Fibroblast of the conjunctiva (primary cell): ENCODE results near the gene CACNA1C.

Source experiments
- DNase-seq: peaks from one replicate; pipeline ENCODE4 v3.0.0-alpha.2; 2010; ENCODE audit warnings: low read depth

CACNA1C gene

DNA sequence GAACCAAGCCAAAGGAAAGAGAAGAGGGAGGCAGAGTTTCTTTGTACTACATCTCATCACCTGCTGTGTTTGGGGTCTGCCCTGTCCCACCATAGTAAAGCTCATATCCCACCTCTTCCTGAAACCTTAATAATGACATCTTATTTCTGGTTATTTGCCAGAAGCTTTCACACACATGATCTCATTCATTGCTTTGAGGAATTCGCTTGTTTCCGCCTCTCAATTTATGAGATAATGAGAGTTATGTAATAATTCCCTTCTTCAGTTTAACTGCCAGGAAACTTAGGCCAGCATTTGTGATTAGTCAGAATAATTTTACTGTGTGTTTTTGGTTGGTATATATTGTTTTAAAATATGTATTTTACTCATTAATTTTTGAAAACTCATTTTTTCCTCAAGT, 205.2 kb downstream of the CACNA1C start:
- DNase-seq = no peak

DNA sequence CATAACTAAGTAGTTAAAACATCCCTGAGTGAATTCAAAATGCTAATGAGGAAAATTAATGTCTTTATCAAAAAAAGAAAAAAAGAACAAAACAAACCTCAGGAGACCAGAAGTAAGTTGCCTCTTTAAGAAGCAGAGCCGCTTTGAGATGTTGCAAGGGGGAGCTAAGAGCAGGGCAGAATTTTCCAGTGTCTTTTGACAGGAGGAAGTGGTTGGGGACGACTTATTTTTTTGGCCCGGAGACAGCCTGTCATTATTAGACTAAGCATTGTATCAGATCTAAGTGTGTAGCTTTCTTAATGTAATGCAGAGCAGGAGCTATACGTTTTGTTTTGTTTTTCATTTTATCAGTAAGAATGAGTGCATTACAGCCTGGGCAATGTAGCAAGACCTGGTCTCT, 206.6 kb downstream of the CACNA1C start:
- no peak for DNase-seq

DNA sequence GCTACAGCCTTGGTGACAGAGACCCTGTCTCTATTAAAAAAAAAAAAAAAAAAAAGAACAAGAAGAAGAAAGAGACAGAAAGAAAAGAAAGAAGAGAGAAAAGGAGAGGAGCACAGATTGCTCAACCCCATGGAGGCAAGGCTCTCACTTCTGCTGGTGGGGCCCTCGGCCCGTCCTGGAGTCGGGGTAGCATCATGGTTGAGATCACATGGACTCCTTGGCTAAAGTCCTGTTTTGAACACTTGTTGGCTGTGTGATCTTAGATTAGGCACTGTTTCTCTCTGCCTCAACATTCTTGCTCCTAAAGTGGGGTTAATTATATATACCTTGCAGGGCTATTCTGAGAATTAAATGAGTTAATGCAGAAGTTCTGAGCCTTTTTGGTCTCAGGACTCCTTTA, 207.7 kb downstream of the CACNA1C start:
- no peak for DNase-seq

DNA sequence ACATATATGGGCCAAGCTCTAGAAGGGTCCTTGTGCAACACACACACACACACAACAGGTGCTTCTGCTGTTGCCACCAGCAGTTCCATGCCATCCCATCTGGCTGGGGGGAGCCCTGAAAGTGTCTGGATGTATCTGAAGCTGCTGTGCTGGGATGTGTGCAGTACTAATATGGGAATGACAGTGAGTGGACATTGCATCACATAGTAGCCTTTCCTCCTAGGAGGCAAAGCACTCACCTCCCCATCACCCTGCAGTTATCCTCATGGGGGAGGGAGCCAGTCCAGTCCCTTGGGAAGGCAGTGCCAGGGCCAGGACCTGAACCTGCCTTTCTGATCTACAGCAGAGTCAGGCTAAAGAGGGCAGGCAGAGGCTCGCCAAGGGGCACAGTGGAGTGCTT, 208.9 kb downstream of the CACNA1C start:
- no peak for DNase-seq

DNA sequence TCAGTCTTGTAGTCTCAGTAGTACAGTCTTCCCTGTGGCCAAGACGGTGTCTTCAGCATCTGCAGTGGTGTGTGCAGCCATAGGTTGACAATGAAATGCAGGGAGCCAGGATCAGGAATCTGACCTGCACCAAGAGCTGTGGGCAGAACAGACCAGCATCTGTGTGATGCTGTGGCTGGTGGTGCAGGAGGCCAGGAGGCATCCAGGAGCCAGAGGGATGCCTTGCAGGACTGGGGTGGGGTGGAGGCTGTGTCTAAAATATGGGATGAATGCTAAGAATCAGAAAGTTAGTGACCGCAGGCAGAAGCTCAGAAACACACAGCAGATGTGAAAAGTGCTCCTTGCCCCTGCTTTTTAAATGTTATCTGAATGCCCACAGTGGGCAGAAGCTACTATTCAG, 209.7 kb downstream of the CACNA1C start:
- no peak for DNase-seq

DNA sequence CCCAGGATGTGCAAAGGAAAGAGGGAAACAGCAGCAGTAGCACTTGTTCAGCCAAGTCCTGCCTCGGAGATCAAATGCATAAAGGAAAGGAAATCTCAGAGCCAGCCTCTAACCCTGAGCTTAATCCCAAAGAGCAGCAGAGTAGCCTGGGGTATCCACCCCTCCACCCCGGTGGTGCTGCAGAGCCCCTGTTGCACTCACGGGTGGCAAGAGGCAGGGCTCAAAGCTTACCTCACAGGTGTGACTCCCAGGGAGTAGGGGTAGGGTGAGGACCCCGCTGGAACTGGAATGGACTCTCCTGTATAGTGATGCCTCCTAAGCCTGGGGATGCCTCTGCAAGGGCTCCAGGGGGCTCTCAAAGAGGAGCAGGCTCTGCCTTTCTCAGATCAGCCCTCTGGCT, 211.1 kb downstream of the CACNA1C start:
- no peak for DNase-seq

DNA sequence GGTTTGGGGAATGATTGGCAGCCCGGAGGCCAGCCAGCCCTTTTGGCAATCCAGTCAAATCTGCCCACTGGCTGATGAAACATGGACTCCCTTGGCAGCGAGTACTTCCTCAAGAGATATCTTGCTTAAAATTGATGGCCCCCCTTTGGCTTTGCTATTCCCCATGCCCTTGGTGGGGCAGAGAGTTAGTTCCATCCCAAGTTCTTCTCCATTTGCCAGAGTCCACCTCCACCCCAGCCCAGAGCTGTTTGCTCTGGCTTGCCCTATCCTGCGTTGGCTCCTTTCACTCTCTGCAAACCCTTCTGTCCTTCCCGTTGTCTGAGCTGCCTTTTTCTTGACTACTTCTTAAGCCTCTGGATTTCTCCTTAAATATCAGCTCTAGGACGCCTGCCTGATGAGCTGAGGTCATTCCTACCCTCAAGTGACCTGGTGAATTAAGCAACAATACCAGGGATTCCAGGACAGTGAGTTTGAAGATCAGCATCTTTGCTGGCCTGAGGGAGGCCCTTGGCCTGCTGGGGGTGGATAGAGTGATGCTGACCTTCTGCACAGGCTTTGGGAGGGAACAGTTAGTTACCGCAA, 212.0 kb downstream of the CACNA1C start:
- peak; percentile 94 for DNase-seq

DNA sequence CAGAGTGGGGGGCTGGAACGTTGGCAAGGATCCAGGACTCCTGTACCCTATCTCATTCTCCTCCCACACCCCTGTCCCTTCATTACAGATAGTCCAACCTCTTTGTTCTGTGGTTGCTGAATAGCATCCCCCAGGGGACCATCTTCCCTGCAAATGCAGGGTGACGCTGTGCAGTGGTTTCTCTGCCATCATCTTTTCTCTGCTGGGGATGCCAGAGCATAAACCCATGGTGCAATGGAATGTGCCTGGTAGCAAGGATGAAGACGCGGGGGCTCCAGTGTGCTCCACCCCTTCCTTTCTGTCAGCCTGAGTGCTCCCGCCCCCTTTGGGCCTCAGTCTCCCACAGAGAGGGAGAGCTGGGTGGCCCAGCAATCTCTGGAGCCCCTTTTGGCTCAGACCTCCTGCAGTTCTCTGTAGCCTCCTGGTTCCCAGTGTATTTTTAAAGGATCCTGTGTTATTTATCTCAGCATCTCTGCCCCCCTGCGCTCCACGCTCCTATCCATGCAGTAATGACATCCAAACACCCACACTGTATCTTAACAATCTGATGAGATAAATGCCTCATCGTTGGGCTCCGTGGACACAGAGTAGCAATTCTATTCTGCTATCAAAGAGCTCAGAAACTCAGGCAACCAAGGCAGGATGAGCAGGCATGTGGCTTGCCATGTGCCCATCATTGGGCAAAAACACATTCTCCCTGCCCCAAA, 212.8 kb downstream of the CACNA1C start:
- no peak for DNase-seq

DNA sequence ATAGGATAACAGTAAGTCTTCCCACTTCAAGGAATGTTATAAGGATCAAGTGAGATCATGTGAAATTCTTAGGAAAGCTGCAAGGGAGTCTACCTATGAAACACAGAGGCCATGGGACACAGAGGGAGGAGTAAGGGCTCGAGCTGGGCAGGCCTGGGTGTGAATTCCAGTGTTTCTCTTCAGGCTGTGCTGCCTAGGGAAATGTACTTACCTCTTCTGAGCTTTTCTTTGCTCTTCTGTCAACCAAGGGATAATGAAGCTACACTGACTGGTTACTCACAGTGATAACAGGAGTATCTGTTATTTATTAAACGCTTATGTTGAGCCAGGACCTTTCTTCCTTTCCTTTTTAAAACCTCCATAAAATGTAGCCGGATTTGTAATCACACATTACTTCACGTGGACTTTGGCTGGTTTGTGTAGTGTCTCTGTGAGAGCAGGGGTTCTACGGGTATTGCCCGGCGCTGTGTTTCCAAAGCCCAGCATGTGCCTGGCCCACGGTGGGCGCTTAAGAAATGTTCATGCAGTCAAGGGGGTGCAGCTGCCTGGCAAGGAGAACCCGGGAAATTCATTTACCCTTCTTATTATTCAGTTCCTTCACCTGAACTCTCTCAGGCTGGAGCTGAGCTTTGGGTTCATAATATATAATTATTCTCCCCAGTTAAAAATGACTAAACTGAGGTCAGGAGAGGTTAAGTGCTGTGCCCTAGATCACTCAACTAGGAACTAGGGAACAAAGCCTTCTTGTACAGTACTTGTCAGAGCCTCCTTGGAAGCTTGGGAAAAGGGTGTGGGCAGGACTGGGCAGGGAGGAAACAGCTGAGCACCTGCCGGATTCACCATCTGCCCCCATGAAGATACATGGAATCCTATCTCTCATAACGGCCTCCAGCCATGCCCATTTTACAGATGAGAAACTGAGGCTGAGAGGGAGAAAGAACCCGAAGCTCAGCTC, 214.2 kb downstream of the CACNA1C start:
- DNase-seq = no peak

DNA sequence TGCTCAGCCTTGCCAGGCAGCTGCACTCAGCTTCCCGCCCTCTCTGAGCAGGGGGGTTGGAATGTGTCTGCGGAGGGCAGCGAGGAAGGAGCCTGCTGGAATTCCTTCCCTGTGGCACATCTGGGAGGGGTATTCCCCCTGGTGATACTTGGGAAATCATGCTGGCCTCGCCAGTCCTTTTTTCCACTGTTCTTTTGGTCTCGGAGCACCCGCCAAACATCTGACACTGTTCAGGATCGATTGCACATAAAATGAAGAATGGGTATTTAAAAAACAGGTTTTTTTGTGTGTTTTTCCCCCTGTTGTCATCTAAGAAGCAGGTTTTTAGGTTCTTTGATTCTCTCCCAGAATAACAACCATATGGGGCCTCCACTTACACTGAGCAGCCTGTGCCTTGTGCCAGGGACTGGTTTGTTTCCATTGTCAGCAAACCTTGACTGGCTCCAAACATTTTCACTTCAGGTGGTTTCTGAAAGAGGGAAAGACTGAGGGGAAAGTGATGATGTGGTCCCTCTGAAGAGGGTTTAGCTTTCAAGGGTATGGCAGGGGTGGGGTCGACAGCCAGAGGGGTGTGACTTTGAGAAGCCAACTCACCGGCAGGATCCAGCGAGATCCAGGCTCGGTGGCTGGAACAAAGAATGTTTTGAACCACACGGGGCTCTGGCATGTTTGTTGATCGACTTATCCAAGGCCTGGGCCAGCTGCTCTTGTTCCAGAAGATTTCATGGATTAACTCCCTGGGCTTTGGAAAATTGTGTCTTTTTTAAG, 215.1 kb downstream of the CACNA1C start:
- no peak for DNase-seq

DNA sequence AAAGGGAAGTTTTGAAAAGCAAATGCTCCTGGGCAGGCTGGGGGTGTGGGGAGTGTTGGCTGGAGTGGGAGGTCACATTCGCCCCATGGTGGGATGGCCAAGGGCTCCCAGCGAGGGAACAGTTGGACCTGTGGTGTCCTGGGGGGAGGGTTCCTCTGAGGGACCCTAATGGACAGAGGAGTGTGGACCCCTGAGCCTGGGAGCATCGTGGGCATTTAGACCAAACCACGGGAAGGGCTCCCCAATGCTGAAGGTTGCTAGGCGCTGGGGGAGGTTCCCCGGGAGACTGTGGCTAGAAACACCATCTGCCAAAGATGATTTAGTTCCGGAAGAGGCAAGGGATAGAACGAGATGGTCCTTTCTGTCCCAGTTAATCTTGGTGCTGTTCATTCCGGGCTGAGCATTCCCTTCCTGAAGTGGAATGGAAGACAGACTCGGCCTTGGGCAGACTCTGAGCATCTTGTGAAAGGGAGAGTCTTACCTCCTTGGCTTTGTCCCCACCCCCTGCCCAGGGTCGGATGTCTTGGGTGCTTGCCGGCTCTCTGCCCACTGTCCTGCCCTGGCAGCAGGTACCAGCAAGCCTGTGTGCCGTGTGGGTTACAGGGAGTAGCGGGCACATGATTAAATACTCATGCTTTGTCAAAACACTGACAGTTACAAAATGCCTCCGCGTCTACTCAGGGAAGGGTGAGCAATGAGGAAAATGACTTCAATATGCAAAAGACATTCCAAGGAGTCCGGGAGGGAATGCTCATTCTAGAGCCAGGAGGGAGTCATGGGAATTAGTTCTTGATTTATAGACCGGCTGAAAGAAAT, 215.9 kb downstream of the CACNA1C start:
- no peak for DNase-seq

DNA sequence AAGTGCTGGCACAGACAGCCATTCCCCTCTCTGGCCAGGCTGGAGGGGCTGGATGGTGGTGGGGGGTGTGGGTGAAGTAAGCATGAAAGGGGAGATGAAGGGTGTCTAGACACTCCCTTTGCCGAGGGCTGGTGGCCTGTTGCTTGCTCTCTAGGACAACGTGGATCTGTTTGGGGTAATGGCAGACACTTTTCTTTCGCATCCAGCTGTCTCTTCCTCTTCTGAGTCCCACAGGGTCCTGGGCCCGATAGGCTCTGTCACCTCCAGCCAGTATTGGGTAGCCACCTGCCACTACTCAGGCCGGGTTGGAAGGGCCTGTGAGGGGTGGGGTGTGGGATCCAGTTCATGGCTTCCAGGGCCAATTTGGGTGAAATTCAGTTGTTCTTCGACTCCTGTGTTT, 218.1 kb downstream of the CACNA1C start:
- no peak for DNase-seq

DNA sequence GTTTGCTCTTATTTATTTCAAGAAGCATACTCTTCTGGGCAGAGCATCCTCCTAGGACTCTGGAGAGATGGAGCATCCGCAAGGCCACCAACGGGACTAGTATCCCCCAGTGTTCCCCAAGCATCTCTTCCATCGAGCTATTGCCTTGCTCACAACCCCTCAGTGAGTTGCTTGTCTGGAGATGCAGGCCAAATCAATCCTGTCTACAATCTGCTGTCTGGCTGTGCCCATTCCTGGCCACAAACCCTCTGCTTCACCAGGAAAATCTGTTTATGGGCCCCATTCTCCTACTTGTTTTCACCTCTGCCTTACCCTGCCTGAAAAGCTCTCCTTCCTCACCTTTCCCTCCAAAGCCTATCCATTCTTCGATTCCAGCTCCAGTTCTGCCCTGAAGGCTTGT, 219.2 kb downstream of the CACNA1C start:
- no peak for DNase-seq

DNA sequence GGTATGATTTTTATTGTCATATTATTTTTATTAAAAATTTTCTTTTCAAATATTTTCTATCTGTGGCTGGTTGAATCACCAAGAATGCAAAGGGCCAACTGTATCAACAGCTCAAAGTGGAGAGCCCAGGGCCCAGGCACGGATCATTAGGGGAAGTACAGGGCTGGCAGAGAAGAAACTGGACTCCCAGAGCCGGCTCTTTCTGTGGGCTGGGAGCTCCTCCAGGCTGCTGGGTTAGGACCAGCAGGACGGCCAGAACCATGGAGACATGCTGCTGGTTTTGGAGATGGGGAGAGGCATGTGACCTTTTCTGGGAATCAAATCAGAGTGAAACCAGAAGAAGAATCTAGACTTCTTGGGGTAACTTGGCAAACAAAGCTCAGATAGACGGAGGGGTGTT, 220.5 kb downstream of the CACNA1C start:
- DNase-seq = no peak

DNA sequence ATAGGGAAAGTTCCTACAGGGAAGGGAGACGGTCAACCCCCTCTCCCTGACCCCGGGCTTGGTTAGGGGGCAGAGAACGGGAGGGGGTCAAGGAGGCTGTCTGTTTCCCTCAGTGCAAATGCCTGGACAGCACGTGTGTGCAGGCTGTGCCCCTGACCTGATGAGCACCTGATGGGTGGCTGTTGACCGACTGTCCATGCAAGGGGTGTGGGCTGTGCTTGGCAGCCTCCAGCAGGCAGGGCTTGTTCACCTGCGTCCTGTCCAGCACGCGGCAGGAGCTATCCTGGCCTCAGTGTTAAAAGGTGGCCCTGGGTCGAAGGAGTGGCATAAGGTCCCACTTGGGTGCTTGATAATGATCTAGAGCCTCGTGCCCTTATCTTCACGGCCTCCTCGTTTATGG, 221.0 kb downstream of the CACNA1C start:
- no peak for DNase-seq

DNA sequence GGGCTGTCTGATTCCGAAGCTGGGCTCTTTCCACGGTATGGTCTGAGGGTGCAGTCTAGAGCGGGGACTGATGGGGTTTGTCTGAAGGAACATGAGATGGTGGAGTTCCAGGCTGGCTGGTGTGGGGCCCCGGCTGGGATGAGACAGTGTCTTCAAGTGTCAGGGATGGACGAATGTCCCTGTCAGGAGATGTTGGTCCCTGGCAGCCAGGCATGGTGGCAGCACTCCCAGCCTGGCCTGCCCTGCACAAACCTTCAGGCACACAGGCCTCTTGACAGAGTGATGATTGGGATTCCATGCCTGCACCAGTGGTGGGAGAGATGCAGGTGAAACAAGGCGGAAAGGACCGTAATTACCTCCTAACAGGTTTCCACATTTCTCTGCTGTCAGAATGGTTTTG, 221.9 kb downstream of the CACNA1C start:
- DNase-seq = no peak

DNA sequence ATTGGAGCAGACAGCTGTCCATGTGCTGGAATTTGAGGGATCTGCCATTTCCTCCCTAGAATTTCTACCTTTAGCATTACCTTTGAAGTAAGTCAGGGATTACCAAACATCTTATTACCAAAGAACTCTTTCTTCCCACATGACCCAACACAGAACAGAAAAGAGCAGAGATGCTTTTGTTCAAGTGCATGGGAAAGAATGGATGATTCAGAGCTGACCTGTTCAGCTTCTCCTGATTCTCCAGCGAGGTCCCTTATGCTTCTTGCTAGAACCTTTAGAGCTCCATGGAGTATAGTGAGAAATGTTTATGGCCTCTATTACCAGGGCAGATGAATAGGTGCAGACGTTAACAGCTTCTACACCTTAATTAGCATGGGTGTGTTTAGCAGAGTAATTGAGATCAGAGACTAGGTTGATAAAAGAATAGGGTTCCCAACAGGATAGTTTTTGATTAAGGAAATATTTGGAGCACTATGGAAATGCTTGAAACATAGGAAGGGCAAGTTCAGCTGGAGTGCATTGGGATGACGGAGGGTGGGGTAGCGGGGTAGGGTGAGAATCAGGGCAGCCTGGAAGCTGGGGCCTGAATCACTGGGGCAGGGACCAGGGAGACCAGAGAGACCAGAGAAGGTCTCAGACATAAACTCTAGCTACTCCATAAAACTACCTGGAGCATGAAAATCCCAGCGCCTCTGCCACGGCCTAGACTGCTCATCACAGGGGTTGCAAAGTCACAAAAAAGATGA, 223.7 kb downstream of the CACNA1C start:
- no peak for DNase-seq

DNA sequence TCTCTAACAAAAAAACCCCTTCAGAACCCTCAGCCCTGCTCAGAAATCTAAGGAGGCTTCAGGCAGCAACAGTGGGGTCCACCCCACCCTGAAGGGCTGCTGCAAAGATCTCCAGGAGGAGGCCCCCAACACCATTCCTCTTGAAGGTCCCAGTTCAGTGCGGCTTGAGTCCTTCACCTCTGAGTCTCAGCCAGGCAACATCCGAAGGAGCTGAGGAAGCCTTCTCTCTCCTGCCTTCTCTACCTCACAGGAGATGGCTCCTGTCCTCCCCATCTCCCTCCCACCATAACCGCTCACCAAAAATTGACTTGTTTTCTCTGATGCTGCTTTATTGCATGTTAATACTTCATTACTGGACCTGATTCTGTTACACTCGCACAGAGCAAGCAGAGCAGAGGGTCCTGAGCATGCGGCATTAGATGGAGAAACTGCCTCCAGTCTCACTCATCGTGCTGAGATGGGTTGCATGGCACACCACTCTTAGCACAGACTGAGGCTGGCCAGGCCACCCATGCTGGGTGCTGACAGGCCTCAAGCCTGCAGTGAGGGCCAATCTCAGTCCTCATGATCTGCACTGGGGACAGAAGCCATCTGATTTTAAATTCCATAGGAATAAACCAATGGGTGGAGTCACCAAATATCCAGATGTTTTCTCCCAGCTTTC, 224.8 kb downstream of the CACNA1C start:
- no peak for DNase-seq

DNA sequence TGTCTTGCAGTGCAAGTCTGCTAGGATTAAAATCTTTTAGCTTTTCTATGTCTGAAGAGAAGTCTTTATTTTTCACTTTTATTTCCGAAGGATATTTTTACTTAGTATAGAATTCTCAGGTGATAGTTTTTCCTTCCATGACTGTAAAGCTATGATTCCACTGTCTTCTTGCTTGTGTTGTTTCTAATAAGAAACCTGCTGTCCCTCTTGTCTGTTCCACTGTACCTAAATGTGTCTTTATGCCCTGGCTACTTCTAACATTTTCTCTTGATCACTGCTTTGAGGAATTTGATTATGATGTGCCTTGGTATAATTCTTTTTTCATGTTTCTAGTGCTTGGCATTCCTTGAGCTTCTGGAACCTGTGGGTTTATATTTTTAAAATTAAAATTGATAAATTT, 228.7 kb downstream of the CACNA1C start:
- no peak for DNase-seq

DNA sequence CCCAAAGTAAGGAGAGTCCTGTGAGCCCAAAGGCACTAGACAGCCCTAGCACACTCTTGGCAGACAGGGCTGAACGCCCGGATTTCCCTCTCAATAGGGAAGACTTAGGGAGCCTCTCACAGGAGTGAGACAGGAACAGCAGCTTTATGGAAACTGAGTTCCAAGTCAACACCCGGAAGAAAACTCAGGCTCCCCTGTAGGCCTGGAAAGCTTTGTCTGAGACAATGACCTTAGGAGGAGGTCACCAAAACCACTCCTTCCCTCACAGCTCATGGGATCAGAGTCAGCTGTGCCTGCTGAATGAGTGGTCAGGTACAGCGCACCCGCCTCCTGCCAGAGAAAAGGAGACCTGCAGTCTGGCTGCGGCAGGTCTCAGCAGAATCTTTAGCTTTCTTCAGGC, 229.5 kb downstream of the CACNA1C start:
- DNase-seq = no peak
